Endodermal cell (in vitro differentiated cells): ENCODE data around the gene MIPEP. TPM values are rescaled to one million over a fixed set of nuclear protein-coding genes. Genes with fewer than 3 reads are reported as not detected.

ENCODE experiments used
- DNase-seq: peaks from one replicate; pipeline ENCODE4 v3.0.0-alpha.2; 2017
- H3K27ac ChIP-seq: 2 replicates; pipeline ENCODE4 v1.5.1; 2013; ENCODE audit warnings: mild to moderate bottlenecking, low read depth, low read length, moderate library complexity
- H3K27me3 ChIP-seq: 2 replicates; pipeline ENCODE4 v1.6.1; 2013; ENCODE audit warnings: mild to moderate bottlenecking, low read length, moderate library complexity; ENCODE audit not compliant: insufficient read depth, control insufficient read depth, poor library complexity, severe bottlenecking
- H3K36me3 ChIP-seq: 2 replicates; pipeline ENCODE4 v1.7.0; 2013; ENCODE audit warnings: mild to moderate bottlenecking, low read length, moderate library complexity; ENCODE audit not compliant: control insufficient read depth, insufficient read depth
- H3K4me1 ChIP-seq: one replicate; pipeline ENCODE4 v1.7.0; 2013; ENCODE audit warnings: low read length; ENCODE audit not compliant: control insufficient read depth, insufficient read depth
- H3K4me3 ChIP-seq: 2 replicates; pipeline ENCODE4 v1.5.1; 2013; ENCODE audit warnings: mild to moderate bottlenecking, low read length, moderate library complexity
- H3K9ac ChIP-seq: 2 replicates; pipeline ENCODE4 v1.6.1; 2013; ENCODE audit warnings: mild to moderate bottlenecking, low read length, moderate library complexity; ENCODE audit not compliant: poor library complexity, severe bottlenecking; ENCODE audit errors: extremely low read depth
- H3K9me3 ChIP-seq: 2 replicates; pipeline ENCODE4 v1.6.1; 2013; ENCODE audit warnings: mild to moderate bottlenecking, low read length, moderate library complexity; ENCODE audit not compliant: control insufficient read depth
- H3K27ac Mint-ChIP-seq: 2 replicates; pipeline ENCODE4 v1.8.0; 2020; ENCODE audit warnings: mixed read lengths
- H3K27me3 Mint-ChIP-seq: 2 replicates; pipeline ENCODE4 v1.8.0; 2021; ENCODE audit warnings: mild to moderate bottlenecking, mixed read lengths; ENCODE audit not compliant: insufficient read depth
- H3K36me3 Mint-ChIP-seq: 2 replicates; pipeline ENCODE4 v1.8.0; 2020; ENCODE audit warnings: low read depth, mixed read lengths
- H3K4me1 Mint-ChIP-seq: 2 replicates; pipeline ENCODE4 v1.8.0; 2020; ENCODE audit warnings: mixed read lengths
- H3K4me3 Mint-ChIP-seq: 2 replicates; pipeline ENCODE4 v1.8.0; 2020; ENCODE audit warnings: mild to moderate bottlenecking, moderate library complexity, mixed read lengths
- H3K9me3 Mint-ChIP-seq: 2 replicates; pipeline ENCODE4 v1.8.0; 2020; ENCODE audit warnings: mild to moderate bottlenecking, mixed read lengths
- WGBS, 2 experiments: methylation state at CpG; one replicate each; pipeline versions ENCODE4 v1.1.5 to v1.1.7; 2013; ENCODE audit warnings: missing lambda C conversion rate in 2 of 2, mixed read lengths in 1 of 2; ENCODE audit not compliant: insufficient coverage in 1 of 2, insufficient read length in 1 of 2; 5-methylcytosine and 5-hydroxymethylcytosine counted together
- long read RNA-seq, 4 experiments: library from polyadenylated mRNA in 2 of 4; library from RNA in 1 of 4; library from capped mRNA in 1 of 4; stranded (forward) in 3 of 4; unstranded in 1 of 4; transcript quantifications; one replicate each; pipeline ENCODE4 v2.0.0, GENCODE V29; 2020 to 2021; ENCODE audit warnings: inconsistent platforms in 1 of 4
- polyA plus RNA-seq, 2 experiments: library from polyadenylated mRNA; stranded (reverse); fragments of 50-300 nt; gene quantifications; one replicate each; pipeline ENCODE4 v1.2.3, GENCODE V29; 2013
- total RNA-seq, 2 donors: library from RNA; stranded (reverse); fragmentation: NEBNext Ultra II Directional in 1 of 2; extraction: Animal tissue kit (Norgen Biotek cat#: 25700) in 1 of 2; gene quantifications; 2 replicates in 1 of 2; 3 replicates in 1 of 2; pipeline ENCODE4 v1.2.1, GENCODE V29; 2021
- TF ChIP-seq, protein P1 (sequence below): fragments of 200-600 bp; sonication (generic); conservative IDR thresholded peaks from 2 replicates; pipeline ENCODE4 v1.5.0; 2021; ENCODE audit warnings: antibody characterized with exemption, mild to moderate bottlenecking

The MIPEP gene
- total RNA-seq = 10 to 100 TPM; 23.1 to 23.9 TPM
- polyA plus RNA-seq (2013, experiment 1 of 2) = 16.4 TPM
- polyA plus RNA-seq (2013, experiment 2 of 2) = 17.6 TPM
- long read RNA-seq, experiment 1, transcript MIPEP-201 (19 exons, 2,400 nt) = major isoform, 5 of 9 reads
- long read RNA-seq, experiment 1, partial matches to known transcripts = 1 of 9 reads
- long read RNA-seq, experiment 1, other reads (novel, unspliced or antisense) = 3 of 9 reads
- long read RNA-seq, experiment 2, transcript MIPEP-201 (19 exons, 2,400 nt) = major isoform, 51 of 64 reads
- long read RNA-seq, experiment 2, partial matches to known transcripts = 5 of 64 reads
- long read RNA-seq, experiment 2, other reads (novel, unspliced or antisense) = 8 of 64 reads
- long read RNA-seq, experiment 3, transcript MIPEP-201 (19 exons, 2,400 nt) = major isoform, 122 of 139 reads
- long read RNA-seq, experiment 3, partial matches to known transcripts = 6 of 139 reads
- long read RNA-seq, experiment 3, other reads (novel, unspliced or antisense) = 11 of 139 reads
- long read RNA-seq, experiment 4, transcript MIPEP-201 (19 exons, 2,400 nt) = major isoform, 9 of 16 reads
- long read RNA-seq, experiment 4, partial matches to known transcripts = 4 of 16 reads
- long read RNA-seq, experiment 4, other reads (novel, unspliced or antisense) = 3 of 16 reads

DNA sequence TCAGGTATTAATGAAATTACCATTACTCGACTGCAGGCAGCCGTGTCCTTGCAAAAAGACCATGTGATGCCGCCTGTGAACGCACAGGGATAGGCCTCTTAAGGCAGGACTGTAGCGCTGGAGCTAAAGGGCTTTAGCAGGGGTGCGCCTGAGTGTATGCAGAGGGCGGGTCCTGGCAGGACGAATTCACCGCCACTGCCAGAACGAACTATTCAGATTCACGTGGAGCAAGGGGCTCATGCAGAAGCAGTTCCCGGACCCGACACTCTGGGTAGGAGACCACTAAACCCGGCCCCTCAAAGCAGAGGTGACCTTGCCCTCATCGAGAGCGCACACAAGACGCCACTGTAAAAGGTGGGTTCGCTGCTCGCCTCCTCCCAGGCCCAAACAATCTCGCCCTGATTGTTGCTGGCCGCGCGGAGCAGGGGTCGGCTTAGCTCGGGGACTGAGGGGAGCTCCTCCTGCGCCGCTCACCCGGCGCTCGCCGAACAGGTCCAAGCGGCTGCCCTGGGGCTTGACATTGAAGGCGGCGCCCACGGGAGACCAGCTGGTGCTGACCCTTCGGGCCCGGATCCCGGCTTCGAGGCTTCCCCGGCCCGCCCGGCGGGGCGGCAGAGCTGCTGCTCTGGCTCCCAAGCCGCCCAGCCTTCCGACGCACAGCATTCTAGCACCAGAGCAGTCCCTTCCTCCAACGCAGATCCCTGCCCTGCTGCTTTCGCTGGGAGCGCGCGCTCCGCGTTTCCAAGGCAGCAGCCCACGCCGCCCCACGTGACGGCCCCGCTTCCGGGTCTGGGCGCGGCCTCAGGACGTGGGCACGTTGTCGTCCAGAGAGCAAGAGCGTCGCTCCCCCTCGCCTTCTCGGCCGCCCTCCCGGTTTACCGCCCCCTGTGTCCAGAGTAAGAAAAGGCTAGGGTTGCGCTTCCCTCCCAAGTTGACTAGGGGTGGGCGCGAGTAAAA lies at the start of gene MIPEP:
TSS of gene MIPEP (minus strand) at position 743 of the 957 bp plus-strand sequence. CDS start at position 663, 80 bp downstream.
- H3K4me3 Mint-ChIP-seq = peak within 1 kb of the TSS; percentile 78
- WGBS, 2 experiments = 0 to 3% methylated on average over 18 to 75 of the region's 75 CpGs
- no peaks in the 10 kb centered on the region for H3K27me3 Mint-ChIP-seq
- no peaks in the 10 kb centered on the region for H3K9me3 ChIP-seq
- peak within 1 kb of the TSS; percentile 82 for H3K9ac ChIP-seq
- no peaks in the 10 kb centered on the region for H3K9me3 Mint-ChIP-seq
- H3K4me3 ChIP-seq = peak within 1 kb of the TSS; percentile 97
- DNase-seq = peak; percentile 98
- H3K27ac Mint-ChIP-seq = peak within 1 kb of the TSS; percentile 86
- H3K27ac ChIP-seq = peak within 1 kb of the TSS; percentile 88
- no peaks in the 10 kb centered on the region for H3K27me3 ChIP-seq
- H3K4me1 ChIP-seq = no peaks in the 10 kb centered on the region
- H3K36me3 Mint-ChIP-seq = peaks cover 5% of the 10 kb centered on the region
- peaks cover 13% of the 10 kb centered on the region for H3K4me1 Mint-ChIP-seq
- TF ChIP-seq, protein P1, sequence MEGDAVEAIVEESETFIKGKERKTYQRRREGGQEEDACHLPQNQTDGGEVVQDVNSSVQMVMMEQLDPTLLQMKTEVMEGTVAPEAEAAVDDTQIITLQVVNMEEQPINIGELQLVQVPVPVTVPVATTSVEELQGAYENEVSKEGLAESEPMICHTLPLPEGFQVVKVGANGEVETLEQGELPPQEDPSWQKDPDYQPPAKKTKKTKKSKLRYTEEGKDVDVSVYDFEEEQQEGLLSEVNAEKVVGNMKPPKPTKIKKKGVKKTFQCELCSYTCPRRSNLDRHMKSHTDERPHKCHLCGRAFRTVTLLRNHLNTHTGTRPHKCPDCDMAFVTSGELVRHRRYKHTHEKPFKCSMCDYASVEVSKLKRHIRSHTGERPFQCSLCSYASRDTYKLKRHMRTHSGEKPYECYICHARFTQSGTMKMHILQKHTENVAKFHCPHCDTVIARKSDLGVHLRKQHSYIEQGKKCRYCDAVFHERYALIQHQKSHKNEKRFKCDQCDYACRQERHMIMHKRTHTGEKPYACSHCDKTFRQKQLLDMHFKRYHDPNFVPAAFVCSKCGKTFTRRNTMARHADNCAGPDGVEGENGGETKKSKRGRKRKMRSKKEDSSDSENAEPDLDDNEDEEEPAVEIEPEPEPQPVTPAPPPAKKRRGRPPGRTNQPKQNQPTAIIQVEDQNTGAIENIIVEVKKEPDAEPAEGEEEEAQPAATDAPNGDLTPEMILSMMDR = peak; percentile 80
- H3K36me3 ChIP-seq = peaks cover 9% of the 10 kb centered on the region

DNA sequence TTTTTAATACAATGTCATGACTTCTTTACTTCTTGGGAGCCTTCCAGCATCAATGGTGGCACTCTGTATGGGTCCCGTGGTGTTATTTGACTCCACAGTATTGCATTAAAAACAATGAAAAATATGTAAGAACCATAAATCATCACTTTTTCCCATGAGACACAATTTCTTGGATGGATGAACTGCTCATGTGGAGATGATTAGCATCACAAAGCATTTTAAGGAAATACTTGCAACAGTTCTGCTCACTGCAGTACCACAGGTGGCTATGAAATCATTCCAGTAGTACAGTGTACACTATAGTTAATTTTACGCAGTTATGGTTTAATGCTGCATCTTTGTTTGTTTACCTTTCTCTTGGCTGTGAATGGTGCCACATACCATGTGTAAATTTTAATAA lies 45.3 kb upstream of the MIPEP start:
- no peak for DNase-seq
- no peaks in the 10 kb centered on the region for H3K4me1 ChIP-seq
- no peaks in the 10 kb centered on the region for H3K27me3 ChIP-seq
- Mint-ChIP-seq H3K9me3 (peaks cover 18% of the 10 kb centered on the region), H3K27ac (no peak overlapping the region), H3K27me3 (no peaks in the 10 kb centered on the region), H3K4me1 (no peaks in the 10 kb centered on the region), H3K36me3 (no peaks in the 10 kb centered on the region), H3K4me3 (no peak overlapping the region)
- no peak overlapping the region for H3K9ac ChIP-seq
- TF ChIP-seq, protein P1 = no peak
- no peak overlapping the region for H3K27ac ChIP-seq
- no peaks in the 10 kb centered on the region for H3K9me3 ChIP-seq
- H3K36me3 ChIP-seq = no peaks in the 10 kb centered on the region
- H3K4me3 ChIP-seq = no peak overlapping the region
- WGBS, 2 experiments = 96 to 100% methylated on average over 1 to 2 of the region's 2 CpGs

DNA sequence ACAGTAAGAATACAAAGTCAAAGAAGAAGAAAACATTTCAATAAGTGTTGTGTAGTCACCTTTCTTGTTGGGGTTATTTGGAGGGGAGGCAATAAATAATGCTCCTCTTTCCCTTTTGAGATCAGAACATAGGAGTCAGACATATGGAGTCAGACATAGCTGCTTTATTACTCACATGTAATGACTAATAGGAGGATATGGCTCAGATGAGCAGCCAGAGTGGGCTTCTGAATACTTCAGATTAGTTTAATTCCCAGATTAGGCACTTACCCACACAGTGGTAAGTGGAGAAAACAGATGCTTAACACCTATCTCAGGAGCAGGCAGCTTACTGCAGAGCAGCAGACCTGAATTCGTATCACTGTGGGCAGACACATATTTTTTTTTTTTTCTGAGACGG lies 39.8 kb upstream of the MIPEP start:
- no peaks in the 10 kb centered on the region for H3K36me3 Mint-ChIP-seq
- TF ChIP-seq, protein P1 = no peak
- Histone ChIP-seq H3K4me1 (no peaks in the 10 kb centered on the region), H3K27me3 (no peaks in the 10 kb centered on the region), H3K9ac (no peak overlapping the region), H3K27ac (no peak overlapping the region), H3K4me3 (no peak overlapping the region), H3K36me3 (no peaks in the 10 kb centered on the region), H3K9me3 (no peaks in the 10 kb centered on the region)
- no peaks in the 10 kb centered on the region for H3K4me1 Mint-ChIP-seq
- DNase-seq = no peak
- no peak overlapping the region for H3K4me3 Mint-ChIP-seq
- no peaks in the 10 kb centered on the region for H3K9me3 Mint-ChIP-seq
- no peaks in the 10 kb centered on the region for H3K27me3 Mint-ChIP-seq
- no peak overlapping the region for H3K27ac Mint-ChIP-seq
- WGBS, 2 experiments = 89 to 100% methylated on average over 1 to 2 of the region's 2 CpGs
